Measurements from ENCODE around the gene PTGDS. TPM values are rescaled to one million over a fixed set of nuclear protein-coding genes. Genes with fewer than 3 reads are reported as not detected.

Gene PTGDS
- total RNA-seq, 2 donors from 2014 or later: 475 to 547 TPM

- intact Hi-C loops (cut with DNase I): loop anchor here (2.0 to 5.0 kb wide), 2 partner anchors 240 to 241 kb away; no protein-coding TSS in a partner anchor
- DNase-seq (ENCODE audit: low spot score): no peak
These were observed 50.3 kb downstream of the PTGDS start, which contains the start of gene ABCA2 for GRCh38 chr9:137027369-137028262. ABCA2 (minus strand) TSS chr9:137028237; CDS start chr9:137028140, 97 bp downstream.

- intact Hi-C loops (cut with DNase I): loop anchor here in 1 of 2 donors (5.0 kb wide), 1 partner anchor 241 kb away; no protein-coding TSS in a partner anchor
- no peak for DNase-seq (ENCODE audit: low spot score)
These were observed 51.2 kb downstream of the PTGDS start for GRCh38 chr9:137028263-137029057.

- intact Hi-C loops (cut with DNase I): loop anchor here in 1 of 2 donors (5.0 kb wide), 1 partner anchor 242 kb away; no protein-coding TSS in a partner anchor
- DNase-seq (ENCODE audit: low spot score): peak; percentile 95
These were observed 52.0 kb downstream of the PTGDS start for GRCh38 chr9:137029058-137029936.

GRCh38 chr9:137030006-137030405 lies 52.7 kb downstream of the PTGDS start:
- intact Hi-C loops (cut with DNase I): loop anchor here in 1 of 2 donors (10.0 kb wide), 1 partner anchor 185 kb away; the partner anchor contains the start of genes AJM1 and PHPT1
- no peak for DNase-seq (ENCODE audit: low spot score)

GRCh38 chr9:137030538-137031527 lies 53.5 kb downstream of the PTGDS start:
- DNase-seq (ENCODE audit: low spot score): no peak
- intact Hi-C loops (cut with DNase I): loop anchor here in 1 of 2 donors (10.0 kb wide), 1 partner anchor 186 kb away; the partner anchor contains the start of genes AJM1 and PHPT1

Other genes starting within 250 kb of the PTGDS start
- gene LCN10, start 234.6 kb upstream of the PTGDS start, total RNA-seq: 10 to 100 TPM in 1 of 2 donors, 1 to 10 TPM in 1; 9.2 to 10.0 TPM
- 10 to 100 TPM; 22.8 to 36.9 TPM for gene LCN6, start 229.0 kb upstream of the PTGDS start, total RNA-seq
- gene LCN8, start 219.3 kb upstream of the PTGDS start, total RNA-seq: not detected
- gene LCN15, start 213.0 kb upstream of the PTGDS start, total RNA-seq: not detected
- gene TMEM141, start 186.2 kb upstream of the PTGDS start, total RNA-seq: 10 to 100 TPM; 28.1 to 33.9 TPM
- gene CCDC183, start 181.2 kb upstream of the PTGDS start, total RNA-seq: under 1 TPM; 0.29 to 0.42 TPM
- gene RABL6, start 169.6 kb upstream of the PTGDS start, total RNA-seq: 10 to 100 TPM; 47.9 to 49.8 TPM
- 1 to 10 TPM; 4.7 to 5.9 TPM for gene AJM1, start 135.0 kb upstream of the PTGDS start, total RNA-seq
- gene PHPT1, start 128.1 kb upstream of the PTGDS start, total RNA-seq: 10 to 100 TPM; 71.7 to 87.9 TPM
- 1 to 10 TPM; 1.5 to 2.4 TPM for gene MAMDC4, start 125.2 kb upstream of the PTGDS start, total RNA-seq
- gene EDF1, start 111.2 kb upstream of the PTGDS start, total RNA-seq: 100 to 1,000 TPM; 178 to 191 TPM
- 10 to 100 TPM in 1 of 2 donors, 1 to 10 TPM in 1; 8.7 to 10.9 TPM for gene TRAF2, start 91.0 kb upstream of the PTGDS start, total RNA-seq
- gene FBXW5, start 32.8 kb upstream of the PTGDS start, total RNA-seq: 100 to 1,000 TPM in 1 of 2 donors, 10 to 100 TPM in 1; 95.0 to 100 TPM
- 1 to 10 TPM; 1.4 TPM for gene C8G, start 32.3 kb upstream of the PTGDS start, total RNA-seq
- under 1 TPM; 0.62 to 0.88 TPM for gene LCN12, start 25.2 kb upstream of the PTGDS start, total RNA-seq
- 1 to 10 TPM; 2.0 to 2.4 TPM for gene LCNL1, start 5.5 kb downstream of the PTGDS start, total RNA-seq
- gene PAXX, start 14.9 kb downstream of the PTGDS start, total RNA-seq: 10 to 100 TPM; 23.1 to 25.4 TPM
- 1 to 10 TPM; 1.9 to 3.8 TPM for gene CLIC3, start 19.1 kb downstream of the PTGDS start, total RNA-seq
- 10 to 100 TPM; 30.8 to 32.8 TPM for gene ABCA2, start 50.7 kb downstream of the PTGDS start, total RNA-seq
- under 1 TPM; 0.24 to 0.32 TPM for gene FUT7, start 54.6 kb downstream of the PTGDS start, total RNA-seq
- gene NPDC1, start 68.7 kb downstream of the PTGDS start, total RNA-seq: 100 to 1,000 TPM; 129 to 133 TPM
- 1 to 10 TPM in 1 of 2 donors, under 1 TPM in 1; 0.48 to 1.2 TPM for gene ENTPD2, start 76.6 kb downstream of the PTGDS start, total RNA-seq
- gene SAPCD2, start 93.1 kb downstream of the PTGDS start, total RNA-seq: under 1 TPM; 0.33 to 0.42 TPM
- gene UAP1L1, start 100.0 kb downstream of the PTGDS start, total RNA-seq: 10 to 100 TPM; 15.2 to 20.5 TPM
- gene MAN1B1, start 109.5 kb downstream of the PTGDS start, total RNA-seq: 10 to 100 TPM; 32.0 to 44.3 TPM
- 100 to 1,000 TPM; 108 to 128 TPM for gene DPP7, start 137.2 kb downstream of the PTGDS start, total RNA-seq
- not detected for gene GRIN1, start 161.7 kb downstream of the PTGDS start, total RNA-seq
- gene LRRC26, start 192.5 kb downstream of the PTGDS start, total RNA-seq: not detected
- gene TMEM210, start 194.6 kb downstream of the PTGDS start, total RNA-seq: not detected
- 10 to 100 TPM; 39.1 to 42.3 TPM for gene ANAPC2, start 211.1 kb downstream of the PTGDS start, total RNA-seq
- gene SSNA1, start 211.2 kb downstream of the PTGDS start, total RNA-seq: 10 to 100 TPM; 40.4 to 44.6 TPM
- 1 to 10 TPM; 4.2 to 8.8 TPM for gene TPRN, start 223.2 kb downstream of the PTGDS start, total RNA-seq
- gene TMEM203, start 228.1 kb downstream of the PTGDS start, total RNA-seq: 10 to 100 TPM; 24.8 to 25.2 TPM
- gene NDOR1, start 228.2 kb downstream of the PTGDS start, total RNA-seq: 1 to 10 TPM; 6.7 to 8.1 TPM
- gene RNF208, start 244.7 kb downstream of the PTGDS start, total RNA-seq: 1 to 10 TPM; 2.3 to 2.7 TPM
- under 1 TPM in 1 of 2 donors, not detected in 1; 0.32 TPM for gene CYSRT1, start 247.7 kb downstream of the PTGDS start, total RNA-seq
- gene RNF224, start 250.0 kb downstream of the PTGDS start, total RNA-seq: not detected

Measured in posterior vena cava (tissue), 2 donors.